Measurements from ENCODE around the gene KRT75.

GRCh38 chr12:52444647-52445595 lies 10.8 kb upstream of the KRT75 start:
- TF ChIP-seq POLR2A (IDR thresholded peaks at IDR 0.05; ENCODE audit: low read length) = no peak
- no peak for TF ChIP-seq GATA1 (IDR thresholded peaks at IDR 0.05; ENCODE audit: low read depth, low read length)

Data from erythroblast (primary cell).